ENCODE data around the gene DLGAP4. TPM values are rescaled to one million over a fixed set of nuclear protein-coding genes. Genes with fewer than 3 reads are reported as not detected.
A peak's percentile ranks its signal among the peaks of the same experiment; 100 is the strongest.

DLGAP4 gene
- total RNA-seq, 1 experiment from 2014 or later: 19.2 TPM

GRCh38 chr20:36490191-36490590 lies 184.1 kb downstream of the DLGAP4 start:
- no peak for DNase-seq (ENCODE audit: low read depth in 1 of 2, low spot score in 2 of 2)
- H3K36me3 ChIP-seq: peaks cover 41% of the 10 kb centered on the region
- H3K4me1 ChIP-seq (replicated peaks): peaks cover 36% of the 10 kb centered on the region
- H3K27me3 ChIP-seq (replicated peaks): no peaks in the 10 kb centered on the region
- no peaks in the 10 kb centered on the region for H3K9me3 ChIP-seq (replicated peaks)
- H3K27ac ChIP-seq: no peak overlapping the region
- H3K4me3 ChIP-seq: no peak overlapping the region

GRCh38 chr20:36491901-36492617 lies 185.9 kb downstream of the DLGAP4 start:
- Histone ChIP-seq H3K4me1 (replicated peaks) (peaks cover 43% of the 10 kb centered on the region), H3K27me3 (replicated peaks) (no peaks in the 10 kb centered on the region), H3K4me3 (no peak overlapping the region), H3K27ac (no peak overlapping the region), H3K36me3 (peaks cover 53% of the 10 kb centered on the region), H3K9me3 (replicated peaks) (no peaks in the 10 kb centered on the region)
- DNase-seq (ENCODE audit: low read depth in 1 of 2, low spot score in 2 of 2): no peak

GRCh38 chr20:36493051-36493800 lies 187.1 kb downstream of the DLGAP4 start:
- Histone ChIP-seq H3K9me3 (replicated peaks) (no peaks in the 10 kb centered on the region), H3K36me3 (peaks cover 60% of the 10 kb centered on the region), H3K4me3 (no peak overlapping the region), H3K4me1 (replicated peaks) (peaks cover 55% of the 10 kb centered on the region), H3K27ac (no peak overlapping the region), H3K27me3 (replicated peaks) (no peaks in the 10 kb centered on the region)
- no peak for DNase-seq (ENCODE audit: low read depth in 1 of 2, low spot score in 2 of 2)

DNA sequence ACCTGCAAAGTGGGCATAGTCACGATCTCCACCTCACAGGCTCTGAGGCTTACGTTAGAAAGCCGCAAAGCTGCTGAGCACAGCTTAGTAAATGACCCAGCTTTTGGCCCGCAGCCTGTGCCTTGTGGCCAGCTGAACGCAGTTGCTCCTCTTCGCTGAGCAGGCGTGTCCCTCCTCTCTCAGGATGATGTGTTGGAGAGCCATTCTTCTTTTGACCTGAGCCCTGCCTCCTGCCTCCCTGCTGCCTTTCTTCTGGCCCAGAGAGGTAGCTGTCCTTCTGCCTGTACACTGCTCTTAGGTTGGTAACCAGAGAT lies 187.6 kb downstream of the DLGAP4 start:
- H3K4me1 ChIP-seq (replicated peaks): peaks cover 60% of the 10 kb centered on the region
- H3K4me3 ChIP-seq: no peak overlapping the region
- H3K36me3 ChIP-seq: peaks cover 65% of the 10 kb centered on the region
- no peaks in the 10 kb centered on the region for H3K27me3 ChIP-seq (replicated peaks)
- DNase-seq (ENCODE audit: low read depth in 1 of 2, low spot score in 2 of 2): no peak
- no peaks in the 10 kb centered on the region for H3K9me3 ChIP-seq (replicated peaks)
- H3K27ac ChIP-seq: no peak overlapping the region

GRCh38 chr20:36496707-36497669 lies 190.8 kb downstream of the DLGAP4 start:
- Histone ChIP-seq H3K27ac (peak overlapping the region; percentile 64; the same call in 1 of the 2 replicates), H3K4me3 (no peak overlapping the region), H3K27me3 (replicated peaks) (no peaks in the 10 kb centered on the region), H3K36me3 (peaks cover 79% of the 10 kb centered on the region), H3K9me3 (replicated peaks) (no peaks in the 10 kb centered on the region), H3K4me1 (replicated peaks) (peaks cover 76% of the 10 kb centered on the region)
- DNase-seq (ENCODE audit: low read depth in 1 of 2, low spot score in 2 of 2): no peak

DNA sequence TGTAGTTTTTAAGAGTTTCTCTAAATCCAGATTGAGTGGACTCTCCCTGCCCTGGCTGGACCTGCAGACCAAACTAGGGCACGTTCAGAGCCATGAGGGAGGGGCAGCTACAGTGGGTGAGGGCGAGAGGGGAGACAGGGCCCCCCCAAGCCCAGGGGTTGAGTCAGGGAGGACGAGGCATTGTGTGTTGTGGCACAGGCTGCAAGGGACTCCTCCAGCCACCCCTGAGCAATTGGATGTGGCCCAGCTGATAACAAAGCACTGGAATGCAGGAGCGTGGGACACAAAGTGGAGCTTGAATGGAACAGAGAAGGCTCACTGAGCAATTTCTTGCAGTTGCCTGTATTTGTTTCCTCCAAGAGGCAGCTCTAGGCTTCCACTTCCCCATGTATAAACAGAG lies 191.7 kb downstream of the DLGAP4 start:
- DNase-seq (ENCODE audit: low read depth in 1 of 2, low spot score in 2 of 2): peak; percentile 62 to 73
- peaks cover 69% of the 10 kb centered on the region for H3K4me1 ChIP-seq (replicated peaks)
- H3K27me3 ChIP-seq (replicated peaks): no peaks in the 10 kb centered on the region
- peaks cover 81% of the 10 kb centered on the region for H3K36me3 ChIP-seq
- H3K27ac ChIP-seq: peak overlapping the region; percentile 64
- no peaks in the 10 kb centered on the region for H3K9me3 ChIP-seq (replicated peaks)
- H3K4me3 ChIP-seq: no peak overlapping the region

GRCh38 chr20:36498386-36499179 lies 192.4 kb downstream of the DLGAP4 start:
- no peaks in the 10 kb centered on the region for H3K27me3 ChIP-seq (replicated peaks)
- peak overlapping the region; percentile 64 for H3K27ac ChIP-seq
- peak; percentile 54 to 62 for DNase-seq (ENCODE audit: low read depth in 1 of 2, low spot score in 2 of 2)
- H3K4me3 ChIP-seq: peak overlapping the region; percentile 14
- H3K36me3 ChIP-seq: peaks cover 80% of the 10 kb centered on the region
- H3K9me3 ChIP-seq (replicated peaks): no peaks in the 10 kb centered on the region
- peaks cover 67% of the 10 kb centered on the region for H3K4me1 ChIP-seq (replicated peaks)

DNA sequence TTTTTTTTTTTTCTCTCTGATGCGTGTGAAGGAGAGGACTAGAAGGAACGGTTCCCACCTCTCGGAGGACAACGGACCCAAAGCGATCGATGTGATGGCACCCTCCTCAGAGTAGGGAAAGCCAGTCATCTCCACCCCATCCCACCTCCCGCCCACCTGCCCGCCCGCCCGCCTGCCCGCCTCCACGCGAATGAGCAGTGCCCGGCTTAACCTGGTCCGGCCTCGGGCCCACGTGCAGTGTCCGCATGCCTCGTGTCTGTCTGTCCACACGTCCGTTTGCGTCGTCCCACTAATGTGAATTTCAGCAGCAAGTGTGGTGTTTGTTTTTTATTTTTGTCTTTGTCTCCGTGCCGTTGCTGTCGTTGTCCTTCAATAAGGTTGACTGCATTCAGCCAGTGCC lies 193.1 kb downstream of the DLGAP4 start:
- H3K4me1 ChIP-seq (replicated peaks): peaks cover 63% of the 10 kb centered on the region
- H3K27ac ChIP-seq: peak overlapping the region; percentile 64
- DNase-seq (ENCODE audit: low read depth in 1 of 2, low spot score in 2 of 2): no peak
- no peaks in the 10 kb centered on the region for H3K9me3 ChIP-seq (replicated peaks)
- peaks cover 80% of the 10 kb centered on the region for H3K36me3 ChIP-seq
- H3K4me3 ChIP-seq: peak overlapping the region; percentile 42
- H3K27me3 ChIP-seq (replicated peaks): no peaks in the 10 kb centered on the region

GRCh38 chr20:36499723-36500501 lies 193.8 kb downstream of the DLGAP4 start:
- Histone ChIP-seq H3K27ac (peak overlapping the region; percentile 64), H3K36me3 (peaks cover 82% of the 10 kb centered on the region)
- DNase-seq (ENCODE audit: low read depth in 1 of 2, low spot score in 2 of 2): peak; percentile 72 to 94

GRCh38 chr20:36501367-36502006 lies 195.3 kb downstream of the DLGAP4 start:
- no peak for DNase-seq (ENCODE audit: low read depth in 1 of 2, low spot score in 2 of 2)
- H3K4me1 ChIP-seq (replicated peaks): peaks cover 59% of the 10 kb centered on the region
- peak overlapping the region; percentile 42; the same call in 1 of the 2 replicates for H3K4me3 ChIP-seq
- no peaks in the 10 kb centered on the region for H3K9me3 ChIP-seq (replicated peaks)
- no peak overlapping the region for H3K27ac ChIP-seq
- H3K27me3 ChIP-seq (replicated peaks): no peaks in the 10 kb centered on the region
- H3K36me3 ChIP-seq: peaks cover 80% of the 10 kb centered on the region

More at GRCh38 chr20:36499723-36500501, 193.8 kb downstream of the DLGAP4 start:
- H3K9me3 ChIP-seq (replicated peaks): no peaks in the 10 kb centered on the region
- H3K4me1 ChIP-seq (replicated peaks): peaks cover 63% of the 10 kb centered on the region
- peak overlapping the region; percentile 42 for H3K4me3 ChIP-seq
- no peaks in the 10 kb centered on the region for H3K27me3 ChIP-seq (replicated peaks)

- Histone ChIP-seq H3K36me3 (peaks cover 88% of the 10 kb centered on the region), H3K27me3 (replicated peaks) (no peaks in the 10 kb centered on the region), H3K27ac (no peak overlapping the region), H3K4me1 (replicated peaks) (peaks cover 32% of the 10 kb centered on the region), H3K9me3 (replicated peaks) (no peaks in the 10 kb centered on the region), H3K4me3 (no peak overlapping the region)
- no peak for DNase-seq (ENCODE audit: low read depth in 1 of 2, low spot score in 2 of 2)
Observed at GRCh38 chr20:36504295-36504694, 198.2 kb downstream of the DLGAP4 start.

GRCh38 chr20:36506253-36506652 lies 200.1 kb downstream of the DLGAP4 start:
- Histone ChIP-seq H3K4me1 (replicated peaks) (peaks cover 12% of the 10 kb centered on the region), H3K9me3 (replicated peaks) (no peaks in the 10 kb centered on the region), H3K4me3 (no peak overlapping the region), H3K27me3 (replicated peaks) (no peaks in the 10 kb centered on the region), H3K36me3 (peaks cover 86% of the 10 kb centered on the region), H3K27ac (no peak overlapping the region)
- DNase-seq (ENCODE audit: low read depth in 1 of 2, low spot score in 2 of 2): no peak
